Stimulated activated naive CD8-positive, alpha-beta T cell treated with anti-CD3 and anti-CD28 coated beads, Interleukin-15, Interleukin-2, amounts not matched to agents 100 U/mL and 50 U/mL, for 24 hours (primary cell): ENCODE measurements around the gene PER2.

ENCODE experiments used
- ATAC-seq: fragments of 150-1000 bp; cut with Tn5 transposase; one replicate; pipeline ENCODE4 v1.10.0; 2021
- DNase-seq: peaks from one replicate; pipeline ENCODE4 v3.0.0; 2021

Gene PER2

GRCh38 chr2:238267341-238267710 is 21.1 kb downstream of the PER2 start:
- ATAC-seq (no peak), DNase-seq (no peak)

GRCh38 chr2:238265605-238266004 is 22.8 kb downstream of the PER2 start:
- DNase-seq: no peak
- no peak for ATAC-seq

- DNase-seq: no peak
- no peak for ATAC-seq
Measured at GRCh38 chr2:238264072-238264460, 24.3 kb downstream of the PER2 start.

DNA sequence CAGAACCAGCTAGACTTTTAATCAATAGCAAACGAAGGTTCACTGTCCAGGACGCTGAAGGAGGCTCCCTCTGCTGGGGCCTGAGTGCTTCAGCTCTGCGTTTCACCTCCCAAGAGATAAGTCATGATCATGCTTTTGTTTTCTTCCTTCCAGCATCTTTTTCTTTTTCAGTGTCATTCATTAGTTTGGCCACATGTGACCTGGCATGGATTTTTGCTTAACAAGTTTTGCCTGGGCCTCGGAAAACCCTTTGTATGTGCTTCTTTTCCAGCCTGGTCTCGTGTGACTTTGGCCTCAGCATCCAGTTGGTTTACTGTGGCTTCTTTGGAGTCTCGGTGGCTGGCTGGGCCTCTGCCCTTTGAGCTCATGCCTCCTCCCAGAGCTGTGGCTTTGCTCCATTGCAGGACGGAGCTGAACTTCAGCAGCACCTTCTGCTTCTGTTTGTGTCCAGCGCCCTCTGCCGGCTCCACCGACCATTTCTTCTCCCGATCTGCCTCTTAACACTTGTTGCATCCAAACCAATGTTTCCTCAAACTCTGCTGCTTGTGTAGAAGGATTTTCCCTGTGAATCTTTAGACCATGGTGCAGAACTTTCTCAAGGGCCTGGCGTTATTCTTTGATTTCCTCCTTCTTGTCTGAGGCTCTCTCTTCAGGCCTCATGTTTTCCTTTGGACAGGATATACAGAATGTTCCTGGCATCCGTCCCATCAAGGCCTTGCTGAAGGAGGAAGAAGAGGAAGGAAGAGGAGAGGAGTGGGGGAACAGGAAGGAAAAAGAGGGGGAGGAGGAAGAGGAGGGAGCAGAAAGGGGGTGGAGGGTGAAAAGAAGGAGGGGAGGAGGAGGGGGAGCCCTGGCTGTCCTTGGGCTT is 25.0 kb downstream of the PER2 start:
- DNase-seq (peak; percentile 77), ATAC-seq (peak; percentile 75)

DNA sequence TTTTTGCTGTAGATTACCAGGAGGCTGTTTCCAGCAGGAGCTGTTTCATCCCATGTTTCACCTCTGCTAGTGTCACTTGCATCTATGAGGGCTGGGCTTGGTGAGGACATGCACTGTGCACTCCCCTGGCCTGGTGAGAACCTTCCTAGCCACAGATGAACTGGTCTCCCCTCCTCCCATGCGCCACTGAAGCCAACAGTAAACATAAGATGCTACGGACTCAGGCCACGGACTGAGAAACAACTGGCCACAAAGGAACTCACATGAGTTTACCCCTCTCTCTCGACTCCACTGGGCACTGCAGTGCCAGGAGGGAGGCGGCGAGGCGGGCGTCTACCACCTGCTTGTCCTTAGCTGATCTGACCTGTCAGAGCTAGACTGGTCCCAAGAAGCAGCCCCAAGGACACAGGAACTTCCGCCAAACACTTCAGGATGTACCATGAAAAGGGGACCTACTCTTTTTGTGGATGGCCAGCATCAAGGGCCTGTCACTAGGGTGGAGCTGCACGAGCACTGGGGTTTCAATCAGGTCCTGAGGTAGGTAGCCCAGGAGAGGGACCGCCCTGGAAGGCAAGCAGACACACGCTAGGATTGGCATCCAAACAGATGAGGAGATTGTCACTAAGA is 25.8 kb downstream of the PER2 start:
- ATAC-seq (no peak), DNase-seq (no peak)

- no peak for ATAC-seq
- no peak for DNase-seq
Measured at GRCh38 chr2:238261718-238262375, 26.6 kb downstream of the PER2 start.

- ATAC-seq (no peak), DNase-seq (no peak)
Measured at GRCh38 chr2:238260883-238261282, 27.5 kb downstream of the PER2 start.

- no peak for ATAC-seq
Measured at GRCh38 chr2:238259061-238260020, 29.1 kb downstream of the PER2 start.

DNA sequence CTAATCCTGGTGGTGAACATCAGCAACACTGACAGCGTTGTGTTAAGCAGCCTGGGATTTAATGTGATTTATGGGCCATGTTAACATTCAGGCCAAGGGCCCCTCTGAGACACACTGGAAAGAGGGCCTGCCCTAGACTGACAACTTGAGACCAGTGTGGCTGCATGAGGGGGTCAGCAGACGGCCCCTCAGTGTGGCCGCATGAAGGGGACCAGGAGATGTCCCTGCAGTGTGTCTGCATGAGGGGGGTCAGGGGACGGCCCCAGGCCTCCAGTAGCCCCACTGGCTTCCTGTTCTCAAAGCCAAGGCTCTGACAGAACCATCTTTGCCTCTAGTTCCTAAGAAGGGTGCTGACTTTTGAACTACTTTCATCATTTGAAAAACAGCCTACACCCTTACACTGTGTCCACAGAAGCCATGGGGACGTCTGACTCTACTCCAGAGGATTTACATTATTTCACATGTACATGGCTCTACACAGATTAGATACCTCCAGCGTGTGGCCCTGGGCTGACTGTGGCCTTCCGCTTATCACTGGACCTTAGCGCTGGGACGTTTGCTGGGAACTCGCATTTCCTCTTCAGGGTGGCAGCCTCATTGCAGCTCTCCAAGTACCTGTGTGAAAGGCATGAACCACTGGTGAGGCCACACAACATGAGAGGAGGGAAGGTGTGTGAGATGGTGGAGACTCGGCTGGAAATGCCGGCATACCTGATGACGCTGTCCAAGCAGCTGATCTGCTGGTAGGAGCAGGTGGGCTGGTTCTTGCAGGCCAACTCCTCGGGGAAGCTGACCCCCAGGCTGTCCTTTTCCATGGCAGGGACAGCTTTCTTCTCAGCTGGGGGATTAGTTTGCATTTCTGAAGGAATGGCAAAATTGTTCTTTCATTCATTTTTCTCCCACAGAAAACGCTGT is 30.4 kb downstream of the PER2 start:
- no peak for DNase-seq
- ATAC-seq: no peak

More at GRCh38 chr2:238259061-238260020, 29.1 kb downstream of the PER2 start:
- DNase-seq: no peak

GRCh38 chr2:238256594-238257104 is 31.8 kb downstream of the PER2 start:
- DNase-seq: peak; percentile 75

DNA sequence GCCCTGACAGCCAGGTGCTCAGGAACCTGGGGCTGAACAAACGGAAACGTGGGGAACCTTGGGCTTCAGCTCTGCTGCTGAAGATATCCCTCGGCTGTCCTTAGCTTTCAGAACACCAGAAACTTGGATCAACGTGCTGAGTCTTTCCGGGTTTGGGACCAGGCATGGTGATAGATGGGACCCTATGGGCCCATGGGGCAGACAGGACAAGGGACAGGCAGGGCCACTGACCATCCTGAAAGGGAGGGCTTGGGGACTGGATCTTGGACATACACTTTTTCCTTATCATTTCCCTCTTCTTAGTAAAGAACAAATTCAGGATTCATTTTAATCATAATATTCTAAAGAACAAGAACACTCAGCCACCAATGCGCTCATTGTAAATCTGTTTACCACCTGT is 32.3 kb downstream of the PER2 start:
- DNase-seq: no peak
- ATAC-seq: no peak

More at GRCh38 chr2:238256594-238257104, 31.8 kb downstream of the PER2 start:
- peak; percentile 65 for ATAC-seq

DNA sequence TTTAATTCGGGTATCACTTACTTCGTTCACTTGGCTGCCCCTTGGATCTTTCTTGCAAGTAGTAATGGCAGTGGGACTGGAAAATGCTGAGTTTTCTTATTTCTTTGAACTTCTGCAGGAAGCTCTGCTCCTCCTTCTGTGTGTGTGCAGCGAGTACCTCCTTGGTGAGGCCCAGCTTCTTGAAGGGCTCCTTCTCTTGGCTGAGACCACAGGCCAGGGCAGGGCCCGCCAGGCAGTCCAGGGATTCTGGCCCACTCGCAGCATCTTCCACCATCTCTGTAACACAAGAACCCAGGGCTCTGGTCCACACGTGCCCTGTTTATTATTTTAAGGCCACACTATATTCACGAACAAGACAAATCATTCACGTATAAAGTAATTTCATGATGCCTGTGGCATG is 32.8 kb downstream of the PER2 start:
- no peak for DNase-seq
- ATAC-seq: no peak

- DNase-seq: no peak
- ATAC-seq: no peak
Measured at GRCh38 chr2:238255151-238255551, 33.3 kb downstream of the PER2 start.

- DNase-seq (no peak), ATAC-seq (no peak)
Measured at GRCh38 chr2:238254095-238254723, 34.2 kb downstream of the PER2 start.

GRCh38 chr2:238252766-238253630 is 35.4 kb downstream of the PER2 start:
- DNase-seq: no peak
- ATAC-seq: no peak

DNA sequence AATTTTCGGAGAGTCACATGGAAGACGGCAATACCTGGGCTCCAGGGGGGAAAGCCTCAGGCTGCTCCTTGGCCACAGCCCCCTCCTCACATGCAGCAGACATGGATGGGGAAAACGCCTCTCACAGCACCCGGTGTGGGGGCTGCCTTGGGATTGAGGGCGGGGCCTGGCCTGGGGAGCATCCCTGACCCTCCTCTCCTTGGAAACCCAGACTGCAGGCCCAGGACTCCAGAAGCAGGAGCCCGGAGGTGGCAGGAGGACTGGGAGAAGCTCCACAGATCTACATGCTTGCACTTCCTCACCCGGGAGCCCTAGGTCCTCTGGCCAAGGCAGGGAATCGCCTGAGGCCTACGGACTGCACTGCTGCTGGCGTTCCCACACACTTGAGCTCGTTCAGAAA is 36.4 kb downstream of the PER2 start:
- ATAC-seq: no peak
- no peak for DNase-seq

- no peak for ATAC-seq
Measured at GRCh38 chr2:238251331-238251730, 37.1 kb downstream of the PER2 start.

GRCh38 chr2:238250896-238251295 is 37.5 kb downstream of the PER2 start:
- DNase-seq (no peak), ATAC-seq (no peak)

More at GRCh38 chr2:238251331-238251730, 37.1 kb downstream of the PER2 start:
- DNase-seq: no peak

DNA sequence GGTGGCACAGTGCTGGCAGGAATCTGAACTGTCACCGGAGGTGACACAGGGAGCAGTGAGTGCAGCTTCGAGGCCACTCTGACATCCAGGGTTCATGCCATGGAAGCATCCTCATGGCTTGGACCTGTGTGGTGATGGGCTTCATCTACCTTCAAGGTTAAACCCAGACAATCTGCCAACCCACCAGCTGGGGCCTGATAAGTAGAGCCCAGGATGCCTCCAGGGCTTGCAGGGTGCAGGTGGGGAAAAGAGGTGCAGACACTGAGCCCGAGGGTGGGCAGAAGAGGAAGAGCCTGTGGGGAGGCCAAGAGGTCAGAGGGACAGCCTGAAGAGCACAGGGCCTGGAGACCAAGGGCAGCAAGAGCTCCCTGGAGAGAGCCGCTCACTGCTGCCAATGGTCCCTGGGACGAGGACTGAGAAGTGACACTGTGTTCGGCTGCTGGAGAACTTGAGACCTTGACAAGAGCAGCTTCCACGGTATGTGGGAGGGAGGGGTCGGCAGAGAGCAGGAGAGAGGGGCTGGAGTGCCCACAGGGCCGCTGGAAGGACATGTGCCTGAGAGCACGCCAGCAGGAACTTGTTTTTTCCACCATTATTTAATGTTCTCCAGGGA is 40.5 kb downstream of the PER2 start:
- DNase-seq: no peak
- no peak for ATAC-seq
